Uterus (tissue), 2 donors: Measurements from ENCODE around the gene RNGTT.

Source experiments
- CTCF ChIP-seq, 4 experiments: fragments of 200-600 bp in 2 of 4; fragments of 450-650 bp in 2 of 4; sonication (generic) in 2 of 4; IDR thresholded peaks; one replicate each; pipeline ENCODE4 v1.5.1; 2016 to 2019; ENCODE audit warnings: antibody characterized with exemption in 4 of 4, mild to moderate bottlenecking in 2 of 4, moderate library complexity in 1 of 4
- POLR2A ChIP-seq, 2 donors: fragments of 450-650 bp; IDR thresholded peaks; one replicate each; pipeline ENCODE4 v1.6.1; 2016; ENCODE audit warnings: antibody characterized with exemption in 2 of 2, mild to moderate bottlenecking in 1 of 2, moderate library complexity in 1 of 2

- TF ChIP-seq CTCF (IDR thresholded peaks at IDR 0.05) (no peak), POLR2A (IDR thresholded peaks at IDR 0.05) (no peak)
These were observed 96.6 kb downstream of the RNGTT start for GRCh38 chr6:88866856-88867255.
